GM19193 (cell line): ENCODE data around the gene HNRNPA0.
A peak's percentile ranks its signal among the peaks of the same experiment; 100 is the strongest.

Experiments used
- POLR2A ChIP-seq: IDR thresholded peaks from 4 replicates; pipeline ENCODE4 v1.6.1; 2011; ENCODE audit not compliant: insufficient read depth, insufficient read length; ENCODE audit errors: extremely low read depth

Gene HNRNPA0

DNA sequence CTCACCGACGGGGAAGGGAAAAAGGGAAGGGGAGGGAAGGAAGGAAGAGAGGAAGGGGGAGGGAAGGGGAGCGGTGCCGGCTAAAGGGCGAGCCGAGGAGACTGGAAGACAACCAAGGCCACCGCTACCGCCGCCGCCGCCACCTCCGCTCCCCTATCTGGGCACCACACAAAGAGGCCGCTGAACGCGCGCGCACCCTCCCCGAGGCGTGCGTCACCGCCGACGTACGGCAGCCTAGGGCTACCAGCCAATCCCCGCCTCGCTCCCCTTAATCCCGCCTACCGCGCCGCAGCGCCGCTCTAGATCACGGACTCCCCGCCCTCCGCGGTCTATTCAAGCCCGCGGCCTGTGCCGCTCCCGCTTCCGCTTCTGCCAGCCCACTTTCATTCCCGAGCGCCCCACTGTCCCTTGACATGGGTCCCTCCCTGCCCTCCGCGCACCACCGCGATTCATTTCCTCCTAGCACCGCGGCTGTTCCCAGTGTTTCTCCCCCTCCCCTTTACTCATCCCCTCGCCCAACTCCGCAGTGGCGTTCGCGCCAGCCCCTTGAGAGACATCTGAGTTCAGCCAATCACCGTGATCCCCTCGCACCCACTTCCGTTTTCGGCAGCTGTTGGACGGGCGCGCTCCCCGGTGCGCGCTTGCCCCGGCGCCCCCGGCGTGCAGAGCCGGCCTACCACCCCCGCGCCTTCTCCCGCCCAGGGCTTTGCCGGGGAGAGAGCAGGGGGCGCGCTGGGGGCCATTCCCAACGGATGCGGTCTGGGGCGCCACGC is at the start of gene HNRNPA0:
TSS of gene HNRNPA0 (minus strand) at position 176 of the 773 bp plus-strand sequence. CDS start 297 bp downstream, outside the sequence.
- TF ChIP-seq POLR2A, result peak; percentile 95

DNA sequence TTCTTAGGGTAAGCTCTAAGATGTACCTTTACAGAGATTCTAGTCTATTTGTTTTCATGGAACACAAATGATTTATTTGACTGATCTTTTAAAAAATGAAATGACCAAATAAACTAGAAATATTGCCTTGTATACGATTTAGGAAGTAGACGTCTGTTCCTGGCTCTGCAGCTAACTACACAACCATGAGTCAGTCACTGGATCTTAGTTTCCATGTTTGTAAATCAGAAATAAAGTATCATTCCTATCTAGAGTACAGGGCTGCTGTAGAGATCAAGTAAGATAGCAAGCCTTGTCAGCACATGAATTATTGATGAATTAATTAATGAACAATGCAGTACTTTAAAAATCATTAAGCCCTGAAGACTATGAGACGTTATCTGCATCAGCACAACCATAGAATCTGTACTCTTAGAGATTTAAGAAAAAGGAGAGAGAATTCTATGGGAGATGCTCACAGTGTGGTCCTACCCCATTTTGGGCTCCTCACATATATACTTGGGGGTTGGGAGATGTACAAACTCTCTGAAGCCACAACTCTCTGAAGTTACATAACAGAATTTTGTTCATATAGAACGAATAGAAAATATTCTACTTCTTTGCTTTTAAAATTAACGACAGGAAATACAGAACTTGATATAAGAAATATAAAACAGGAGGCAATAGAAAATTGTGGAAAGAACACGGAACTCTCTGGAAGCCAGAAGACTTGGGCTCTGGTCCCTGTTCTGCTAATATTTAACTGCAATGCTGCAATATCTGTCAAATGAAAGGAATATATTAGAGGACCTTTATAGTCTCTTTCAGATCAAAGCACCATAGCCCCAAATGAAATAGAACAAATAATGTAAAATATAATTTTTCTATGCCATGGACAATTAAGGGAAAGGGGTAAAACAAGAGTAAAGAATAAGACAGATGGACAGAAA is 48.4 kb upstream of the HNRNPA0 start:
- TF ChIP-seq POLR2A, result no peak

DNA sequence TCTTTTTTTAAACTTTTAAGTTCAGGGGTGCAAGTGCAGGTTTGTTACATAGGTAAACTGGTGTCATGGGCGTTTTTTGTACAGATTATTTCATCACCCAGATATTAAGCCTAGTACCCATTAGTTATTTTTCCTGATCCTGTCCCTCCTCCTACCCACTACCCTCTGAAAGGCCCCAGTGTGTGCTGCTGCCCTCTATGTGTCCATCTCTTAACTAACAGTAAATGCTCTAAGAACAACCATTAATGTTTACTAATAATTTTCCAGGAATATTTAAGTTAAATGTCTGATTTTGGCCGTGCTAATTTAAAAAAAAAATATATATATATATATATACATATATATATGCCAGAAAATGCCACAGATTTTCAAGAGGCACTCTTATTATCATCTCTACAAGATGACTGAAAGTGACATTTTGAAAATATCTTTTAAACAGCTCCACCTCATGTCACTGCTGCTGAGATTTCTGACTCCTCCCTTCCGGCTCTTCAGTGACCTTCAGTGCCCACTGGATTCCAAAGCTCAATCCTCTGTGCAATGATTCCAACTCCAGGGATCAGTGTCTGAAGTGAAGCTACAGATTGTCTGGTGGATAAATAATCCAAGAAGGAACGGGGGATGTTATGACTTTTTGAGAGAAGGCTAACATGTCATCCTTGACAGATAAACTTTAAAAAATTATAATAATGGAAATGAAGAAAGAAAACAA is 46.7 kb upstream of the HNRNPA0 start:
- no peak for TF ChIP-seq POLR2A

DNA sequence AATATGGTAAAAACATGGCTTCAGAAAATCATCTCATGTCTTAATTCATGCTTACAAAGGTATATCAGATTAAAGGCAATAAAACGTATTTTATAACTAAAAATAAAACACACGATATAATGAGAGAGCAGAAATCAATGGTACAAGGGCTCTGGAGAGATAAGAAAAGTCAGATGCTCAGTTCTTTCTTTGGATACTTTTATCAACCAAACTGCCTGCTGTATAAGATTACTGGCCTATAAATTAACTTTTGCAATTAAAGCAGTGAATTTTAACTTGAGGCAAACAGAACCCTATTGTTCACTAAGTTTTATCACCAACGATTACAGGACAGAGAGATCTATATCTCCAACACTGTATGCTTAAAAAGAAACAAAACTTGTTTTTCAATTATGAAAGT is 42.1 kb upstream of the HNRNPA0 start:
- no peak for TF ChIP-seq POLR2A

DNA sequence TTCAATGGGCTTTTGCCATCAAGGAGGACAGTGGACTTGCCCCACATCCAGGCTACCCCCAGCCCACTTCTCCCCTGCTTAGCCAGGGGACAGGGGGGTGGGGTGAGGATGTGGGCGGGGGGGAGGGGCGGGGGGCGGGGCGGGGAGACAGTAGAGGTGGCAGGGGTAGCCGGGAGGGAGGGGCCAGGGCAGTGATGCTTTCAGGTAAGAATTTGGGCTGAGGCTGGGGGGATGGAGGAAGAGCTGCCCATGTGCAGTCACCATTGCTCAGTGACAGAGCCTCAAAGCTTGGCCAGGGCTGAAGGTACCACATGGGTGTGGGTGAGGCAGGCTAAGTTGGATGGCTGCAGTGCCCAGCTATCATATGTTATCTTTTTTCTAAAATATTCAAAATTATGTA is 40.7 kb upstream of the HNRNPA0 start:
- TF ChIP-seq POLR2A, result no peak

- no peak for TF ChIP-seq POLR2A
Observed at GRCh38 chr5:137792303-137792702, 38.1 kb upstream of the HNRNPA0 start.

DNA sequence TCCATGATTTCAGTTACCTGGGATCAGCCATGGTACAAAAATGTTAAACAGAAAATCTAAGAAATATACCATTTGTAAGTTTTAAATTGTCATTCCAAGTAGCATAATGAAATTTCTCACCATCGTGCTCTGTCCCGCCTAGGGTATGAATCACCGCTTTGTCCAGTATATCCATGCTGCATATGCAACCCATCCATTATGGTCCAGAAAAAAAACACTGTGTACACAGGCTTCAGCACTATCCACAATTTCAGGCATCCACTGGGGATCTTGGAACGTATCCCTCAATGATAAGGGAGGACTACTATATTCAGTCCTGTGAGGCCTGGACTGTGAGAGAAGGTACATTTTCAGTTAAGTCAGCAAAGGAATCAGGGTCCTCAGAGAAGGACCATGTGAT is 37.6 kb upstream of the HNRNPA0 start:
- no peak for TF ChIP-seq POLR2A

DNA sequence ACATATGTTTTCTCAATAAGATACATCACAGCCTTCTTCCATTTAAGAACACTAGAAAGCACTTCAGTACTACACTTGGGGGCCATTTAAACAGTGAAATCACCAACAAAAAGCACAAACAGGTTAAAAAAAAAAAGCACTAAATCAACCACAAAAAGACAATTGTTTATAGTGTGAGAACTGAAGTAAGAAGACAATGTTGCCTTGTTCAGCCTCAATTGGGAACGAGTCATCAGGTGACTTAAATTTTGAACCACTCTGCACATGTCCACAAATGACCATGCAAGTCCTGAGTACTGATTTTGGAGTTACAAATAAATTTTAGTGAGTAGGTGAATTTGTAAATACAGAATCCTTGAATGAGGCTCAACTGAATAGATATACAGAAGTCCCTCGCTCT is 37.2 kb upstream of the HNRNPA0 start:
- TF ChIP-seq POLR2A, result no peak

DNA sequence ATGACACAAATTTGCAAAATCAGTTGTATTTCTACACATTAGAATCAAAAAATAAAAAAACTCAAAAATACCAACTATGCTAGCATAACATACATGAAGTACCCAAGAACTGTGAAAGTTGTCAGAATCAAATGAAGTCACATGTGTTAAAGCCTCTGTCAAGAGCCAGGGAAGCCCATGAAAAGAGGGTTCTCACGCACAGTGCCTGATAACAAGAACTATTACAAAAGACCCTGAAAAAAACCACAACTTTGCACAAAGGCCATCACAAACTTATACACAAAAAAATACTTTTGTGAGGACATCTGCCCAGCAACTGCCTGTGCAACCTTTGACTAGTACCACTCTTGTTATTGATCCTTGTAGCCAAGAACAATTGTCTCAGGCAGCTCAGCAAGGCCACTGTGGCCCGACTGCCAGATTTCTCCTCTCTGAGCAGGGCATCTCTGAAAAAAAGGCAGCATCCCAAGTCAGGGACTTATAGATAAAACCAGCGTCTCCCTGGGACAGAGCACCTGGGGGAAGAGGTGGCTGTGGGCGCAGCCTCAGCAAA is 28.9 kb upstream of the HNRNPA0 start:
- TF ChIP-seq POLR2A, result no peak

- TF ChIP-seq POLR2A, result no peak
Observed at GRCh38 chr5:137782055-137782454, 27.9 kb upstream of the HNRNPA0 start.

DNA sequence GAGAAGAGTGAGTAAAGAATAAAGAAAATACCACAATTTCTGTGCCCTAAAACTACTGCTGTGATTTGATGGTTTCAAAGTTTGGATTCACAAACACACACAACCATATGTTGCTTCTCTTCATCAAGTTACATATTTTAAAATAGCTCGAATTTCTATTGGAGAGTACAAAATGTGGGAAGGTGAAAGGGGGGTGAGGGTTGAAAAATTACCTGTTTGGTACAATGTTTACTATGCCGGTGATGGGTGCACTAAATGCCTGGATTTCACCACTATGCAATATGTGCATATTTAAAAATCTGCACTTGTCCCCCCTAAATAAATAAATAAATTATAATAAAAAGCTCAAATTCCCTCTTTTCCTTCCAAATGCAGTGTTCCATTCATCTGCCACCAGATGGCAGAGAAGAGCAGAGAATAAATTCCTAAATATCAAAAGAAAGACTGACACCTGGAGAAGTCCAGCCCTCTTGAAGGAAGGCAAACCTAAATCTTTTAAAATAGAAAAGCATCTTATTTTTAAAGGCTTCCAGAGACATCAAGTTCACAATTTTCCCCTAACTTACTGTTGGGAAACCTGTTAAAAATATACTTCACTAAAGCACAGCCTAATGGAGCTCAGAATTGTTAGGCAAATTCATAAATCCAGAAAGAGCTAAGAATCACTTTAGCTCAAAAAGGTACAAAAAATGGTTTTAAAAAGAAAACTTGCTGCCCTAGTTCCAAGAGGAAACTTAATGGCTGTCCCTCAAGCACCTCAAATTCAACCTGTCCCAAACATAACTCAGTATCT is 24.8 kb upstream of the HNRNPA0 start:
- no peak for TF ChIP-seq POLR2A

DNA sequence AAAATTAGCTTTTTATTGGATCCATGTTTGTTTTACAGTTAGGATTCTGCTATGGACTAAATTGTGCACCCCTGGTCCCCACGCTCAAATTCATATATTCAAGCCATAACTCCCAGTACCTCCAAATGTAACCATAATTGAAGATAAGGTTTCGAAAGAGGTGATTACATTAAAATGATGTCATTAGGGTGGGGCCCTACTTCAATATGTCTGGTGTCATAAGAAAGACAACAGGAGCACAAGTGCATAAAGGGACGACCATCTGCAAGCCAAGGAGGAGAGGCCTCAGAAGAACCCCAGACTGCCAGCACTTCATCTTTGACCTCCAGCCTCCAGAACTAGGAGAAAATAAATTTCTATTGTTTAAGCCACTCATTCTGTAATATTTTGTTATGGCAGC is 7.4 kb upstream of the HNRNPA0 start:
- TF ChIP-seq POLR2A, result no peak

GRCh38 chr5:137760719-137761516 is 6.8 kb upstream of the HNRNPA0 start:
- TF ChIP-seq POLR2A, result no peak

GRCh38 chr5:137760294-137760693 is 6.1 kb upstream of the HNRNPA0 start:
- no peak for TF ChIP-seq POLR2A

DNA sequence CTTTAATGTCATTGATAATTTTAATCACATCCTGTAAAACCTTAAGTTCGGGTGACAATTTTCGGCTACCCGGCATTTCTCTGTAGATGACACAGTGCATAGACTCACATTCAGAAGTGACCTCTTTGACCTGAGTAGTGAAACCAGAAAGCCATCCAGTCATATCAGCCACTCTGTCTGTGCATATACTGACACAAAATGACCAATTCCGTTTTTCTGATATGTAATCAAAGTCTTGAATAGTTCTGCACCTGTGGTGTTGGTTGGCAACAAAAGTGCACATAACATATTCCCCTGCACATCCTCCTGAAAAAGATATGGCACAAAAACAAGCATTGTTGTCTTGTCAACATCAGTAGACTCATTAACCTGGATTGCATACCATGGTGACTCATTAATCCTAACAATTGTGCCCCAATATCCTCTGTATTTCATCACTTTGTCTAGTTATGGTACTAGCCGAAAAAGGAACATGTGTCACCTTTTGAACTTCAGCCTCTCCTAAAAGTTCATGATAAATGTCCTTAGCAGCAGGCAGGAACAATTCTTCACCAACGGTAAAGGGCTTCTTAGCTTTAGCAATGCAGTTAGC is 4.6 kb upstream of the HNRNPA0 start:
- no peak for TF ChIP-seq POLR2A
